ENCODE data around the gene ITFG1. TPM values are rescaled to one million over a fixed set of nuclear protein-coding genes. Genes with fewer than 3 reads are reported as not detected.

The ITFG1 gene
- total RNA-seq (2014; rRNA removed; shearing (Covaris generic)) = 27.5 and 28.3 TPM in 2 replicates

- Histone ChIP-seq H3K9me3 (replicated peaks) (no peaks in the 10 kb centered on the region), H3K4me3 (peak within 1 kb of the TSS; percentile 92), H3K4me1 (no peaks in the 10 kb centered on the region), H3K27ac (peak within 1 kb of the TSS; percentile 98), H3K27me3 (no peaks in the 10 kb centered on the region), H3K36me3 (no peaks in the 10 kb centered on the region)
- peak; percentile 90 for DNase-seq
Observed at GRCh38 chr16:47460711-47461597, at the start of gene ITFG1, which contains the start of gene PHKB. TSS of gene ITFG1 (minus strand) at chr16:47461063. CDS start at chr16:47461045, 18 bp downstream. TSS of gene PHKB (plus strand) at chr16:47461331. CDS start at chr16:47461351, 20 bp downstream.

DNA sequence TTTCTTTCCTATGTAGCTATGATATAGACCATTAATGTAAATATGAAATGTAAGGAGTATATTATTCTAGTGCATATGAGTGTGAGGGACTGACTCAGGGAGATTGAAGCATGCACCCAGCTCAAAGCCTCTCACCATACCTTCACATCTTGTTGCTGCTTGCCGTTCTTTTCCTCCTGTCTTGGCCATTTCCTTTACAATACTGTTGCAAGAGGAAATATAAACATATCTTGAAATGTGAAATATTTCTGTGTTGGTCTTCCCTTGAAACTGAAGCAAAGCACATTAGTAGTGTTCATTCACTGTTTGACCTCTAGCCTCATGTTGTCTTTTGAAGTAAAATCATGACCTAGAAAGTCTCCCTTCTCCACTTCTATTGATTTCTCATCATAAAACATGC is 46.8 kb upstream of the ITFG1 start:
- Histone ChIP-seq H3K9me3 (replicated peaks) (no peaks in the 10 kb centered on the region), H3K36me3 (peaks cover 3% of the 10 kb centered on the region), H3K4me1 (no peaks in the 10 kb centered on the region; the same call in 1 of the 2 replicates), H3K27me3 (no peaks in the 10 kb centered on the region), H3K4me3 (no peak overlapping the region), H3K27ac (no peak overlapping the region; the same call in 1 of the 2 replicates)
- DNase-seq = no peak

GRCh38 chr16:47506800-47507199 is 45.9 kb upstream of the ITFG1 start:
- no peaks in the 10 kb centered on the region; the same call in 1 of the 2 replicates for H3K4me1 ChIP-seq
- peaks cover 3% of the 10 kb centered on the region; the same call in 1 of the 2 replicates for H3K36me3 ChIP-seq
- H3K27ac ChIP-seq = no peak overlapping the region
- H3K9me3 ChIP-seq (replicated peaks) = no peaks in the 10 kb centered on the region
- no peaks in the 10 kb centered on the region for H3K27me3 ChIP-seq
- H3K4me3 ChIP-seq = no peak overlapping the region
- DNase-seq = no peak

GRCh38 chr16:47504599-47504998 is 43.7 kb upstream of the ITFG1 start:
- H3K36me3 ChIP-seq = peaks cover 15% of the 10 kb centered on the region
- DNase-seq = no peak
- H3K27ac ChIP-seq = no peak overlapping the region

DNA sequence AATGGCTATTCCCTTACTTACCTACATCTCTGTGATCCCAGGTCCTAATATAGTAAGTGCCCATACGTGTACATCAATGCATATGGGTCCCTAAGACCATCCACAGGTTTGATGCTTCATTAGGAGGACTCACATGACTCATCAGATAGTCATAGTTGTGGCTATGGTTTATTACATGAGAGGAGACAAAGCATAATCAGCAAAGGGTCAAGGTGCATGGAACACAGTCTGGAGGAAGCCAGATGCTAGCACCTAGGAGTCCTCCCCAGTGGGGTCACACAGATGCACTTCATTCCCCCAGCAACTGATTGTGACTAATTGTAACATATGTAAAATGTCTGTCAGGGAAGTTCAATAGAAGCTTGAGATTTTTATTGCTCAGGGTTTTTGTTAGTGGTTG is 43.1 kb upstream of the ITFG1 start:
- no peaks in the 10 kb centered on the region for H3K9me3 ChIP-seq (replicated peaks)
- no peak overlapping the region for H3K27ac ChIP-seq
- no peak for DNase-seq
- peaks cover 15% of the 10 kb centered on the region for H3K36me3 ChIP-seq
- H3K27me3 ChIP-seq = no peaks in the 10 kb centered on the region
- no peak overlapping the region for H3K4me3 ChIP-seq
- H3K4me1 ChIP-seq = no peaks in the 10 kb centered on the region; the same call in 1 of the 2 replicates

More at GRCh38 chr16:47504599-47504998, 43.7 kb upstream of the ITFG1 start:
- Histone ChIP-seq H3K4me3 (no peak overlapping the region), H3K27me3 (no peaks in the 10 kb centered on the region), H3K9me3 (replicated peaks) (no peaks in the 10 kb centered on the region), H3K4me1 (no peaks in the 10 kb centered on the region; the same call in 1 of the 2 replicates)

GRCh38 chr16:47499700-47500264 is 38.9 kb upstream of the ITFG1 start:
- H3K27ac ChIP-seq = no peak overlapping the region
- no peaks in the 10 kb centered on the region for H3K4me1 ChIP-seq
- DNase-seq = no peak
- H3K36me3 ChIP-seq = peaks cover 15% of the 10 kb centered on the region
- no peaks in the 10 kb centered on the region for H3K27me3 ChIP-seq
- no peaks in the 10 kb centered on the region for H3K9me3 ChIP-seq (replicated peaks)
- no peak overlapping the region for H3K4me3 ChIP-seq

- Histone ChIP-seq H3K9me3 (replicated peaks) (no peaks in the 10 kb centered on the region), H3K27me3 (no peaks in the 10 kb centered on the region), H3K36me3 (peaks cover 13% of the 10 kb centered on the region), H3K4me1 (no peaks in the 10 kb centered on the region), H3K4me3 (no peak overlapping the region), H3K27ac (no peak overlapping the region)
- DNase-seq = no peak
Observed at GRCh38 chr16:47499080-47499699, 38.3 kb upstream of the ITFG1 start.

GRCh38 chr16:47493381-47494337 is 32.8 kb upstream of the ITFG1 start:
- Histone ChIP-seq H3K9me3 (replicated peaks) (peaks cover 11% of the 10 kb centered on the region), H3K27me3 (no peaks in the 10 kb centered on the region; the same call in 1 of the 2 replicates), H3K27ac (no peak overlapping the region), H3K4me1 (no peaks in the 10 kb centered on the region), H3K4me3 (no peak overlapping the region), H3K36me3 (no peaks in the 10 kb centered on the region)
- DNase-seq = no peak

- DNase-seq = no peak
- no peak overlapping the region for H3K27ac ChIP-seq
- peaks cover 11% of the 10 kb centered on the region for H3K9me3 ChIP-seq (replicated peaks)
- no peaks in the 10 kb centered on the region; the same call in 1 of the 2 replicates for H3K27me3 ChIP-seq
- H3K4me3 ChIP-seq = no peak overlapping the region
- H3K4me1 ChIP-seq = no peaks in the 10 kb centered on the region
- H3K36me3 ChIP-seq = no peaks in the 10 kb centered on the region
Observed at GRCh38 chr16:47492428-47493377, 31.8 kb upstream of the ITFG1 start.

GRCh38 chr16:47492036-47492427 is 31.2 kb upstream of the ITFG1 start:
- H3K36me3 ChIP-seq = no peaks in the 10 kb centered on the region
- H3K9me3 ChIP-seq (replicated peaks) = peaks cover 11% of the 10 kb centered on the region
- no peak for DNase-seq
- H3K4me3 ChIP-seq = no peak overlapping the region
- no peaks in the 10 kb centered on the region for H3K4me1 ChIP-seq
- H3K27ac ChIP-seq = no peak overlapping the region
- no peaks in the 10 kb centered on the region; the same call in 1 of the 2 replicates for H3K27me3 ChIP-seq

DNA sequence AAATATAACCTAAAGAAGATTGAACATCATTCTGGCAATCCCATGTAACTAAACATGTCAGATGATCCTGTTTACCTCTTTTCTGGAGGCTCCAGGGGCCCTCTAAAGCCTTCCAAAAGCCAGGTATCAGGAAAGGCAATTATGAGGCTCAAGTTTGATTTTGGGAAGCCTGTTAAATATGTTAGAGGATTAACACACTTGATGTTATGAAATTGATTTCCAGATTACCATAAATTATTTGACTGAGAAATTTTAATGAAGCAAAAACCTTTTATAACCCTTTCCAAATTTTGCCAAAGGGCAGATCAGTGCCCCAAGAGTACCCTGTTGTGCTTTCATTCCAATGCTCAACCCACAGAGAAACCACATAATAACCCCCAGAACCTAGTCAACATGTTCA is 29.6 kb upstream of the ITFG1 start:
- Histone ChIP-seq H3K36me3 (no peaks in the 10 kb centered on the region), H3K4me1 (no peaks in the 10 kb centered on the region), H3K27me3 (no peaks in the 10 kb centered on the region; the same call in 1 of the 2 replicates), H3K4me3 (no peak overlapping the region), H3K27ac (no peak overlapping the region), H3K9me3 (replicated peaks) (peaks cover 11% of the 10 kb centered on the region)
- no peak for DNase-seq

DNA sequence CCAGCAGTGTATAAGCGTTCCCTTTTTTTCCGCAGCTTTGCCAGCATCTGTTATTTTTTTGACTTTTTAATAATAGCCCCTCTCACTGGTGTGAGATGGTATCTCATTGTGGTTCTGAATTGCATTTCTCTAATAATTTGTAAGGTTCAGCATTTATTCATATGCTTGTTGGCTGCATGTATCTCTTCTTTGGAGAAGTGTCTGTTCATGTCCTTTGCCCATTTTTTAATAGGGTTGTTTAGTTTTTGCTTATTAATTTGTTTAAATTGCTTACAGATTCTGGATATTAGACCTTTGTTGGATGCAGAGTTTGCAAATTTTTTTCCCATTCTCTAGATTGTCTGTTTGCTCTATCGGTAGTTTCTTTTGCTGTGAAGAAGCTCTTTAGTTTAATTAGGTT is 27.2 kb upstream of the ITFG1 start:
- no peak overlapping the region for H3K4me3 ChIP-seq
- no peaks in the 10 kb centered on the region for H3K36me3 ChIP-seq
- peaks cover 11% of the 10 kb centered on the region for H3K9me3 ChIP-seq (replicated peaks)
- H3K4me1 ChIP-seq = no peaks in the 10 kb centered on the region
- no peak for DNase-seq
- no peaks in the 10 kb centered on the region for H3K27me3 ChIP-seq
- H3K27ac ChIP-seq = no peak overlapping the region

DNA sequence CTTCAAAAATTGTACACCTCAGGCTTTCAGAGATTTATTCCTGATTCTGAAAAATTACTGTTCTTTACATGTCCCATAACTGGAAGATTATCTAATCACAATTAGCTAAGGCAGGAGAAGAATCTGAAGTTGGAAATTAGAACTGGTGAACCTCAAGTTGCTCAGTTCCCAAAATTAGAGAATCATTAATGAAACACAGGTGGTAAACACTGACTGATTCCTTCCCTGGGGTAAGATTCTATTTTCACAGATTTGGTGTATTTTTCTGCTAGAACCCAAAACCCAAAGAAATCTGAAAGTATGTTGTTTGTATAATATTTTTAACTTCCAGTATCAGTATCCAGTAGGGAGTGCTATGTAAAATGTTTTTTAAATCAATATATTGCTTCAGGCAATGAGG is 26.0 kb upstream of the ITFG1 start:
- no peaks in the 10 kb centered on the region for H3K27me3 ChIP-seq

More for the DNA sequence above, 26.0 kb upstream of the ITFG1 start:
- H3K4me3 ChIP-seq = no peak overlapping the region
- H3K27ac ChIP-seq = no peak overlapping the region
- peaks cover 11% of the 10 kb centered on the region for H3K9me3 ChIP-seq (replicated peaks)
- no peak for DNase-seq
- H3K4me1 ChIP-seq = no peaks in the 10 kb centered on the region
- no peaks in the 10 kb centered on the region for H3K36me3 ChIP-seq

Data from SJCRH30 (cell line).